HG02943 (cell line): Measurements from ENCODE around the gene TAX1BP1.
"Not testable (repeated sequence)": the region's sequence is repeated elsewhere in the genome, so short reads cannot be mapped to it uniquely, and the experiment has no call there.

Experiments used
- ATAC-seq: cut with Tn5 transposase; IDR thresholded peaks from one replicate; pipeline ENCODE4 v1.9.1; 2021; ENCODE audit warnings: mild to moderate bottlenecking, low read depth, moderate library complexity; ENCODE audit not compliant: unreplicated experiment

The TAX1BP1 gene

GRCh38 chr7:27840760-27841364, 100.9 kb downstream of the TAX1BP1 start:
- ATAC-seq = no peak

- no peak for ATAC-seq
Observed at GRCh38 chr7:27842094-27842692, 102.2 kb downstream of the TAX1BP1 start.

- ATAC-seq = no peak
Observed at GRCh38 chr7:27842851-27843250, 102.9 kb downstream of the TAX1BP1 start.

- ATAC-seq = no peak
Observed at GRCh38 chr7:27843584-27844305, 103.8 kb downstream of the TAX1BP1 start.

GRCh38 chr7:27846388-27846787, 106.4 kb downstream of the TAX1BP1 start:
- ATAC-seq = no peak

GRCh38 chr7:27850531-27850930, 110.6 kb downstream of the TAX1BP1 start:
- ATAC-seq = no peak

GRCh38 chr7:27856703-27857485, 116.9 kb downstream of the TAX1BP1 start:
- ATAC-seq = not testable (repeated sequence)

- no peak for ATAC-seq
Observed at GRCh38 chr7:27860800-27861199, 120.8 kb downstream of the TAX1BP1 start.

- ATAC-seq = no peak
Observed at GRCh38 chr7:27861747-27862146, 121.8 kb downstream of the TAX1BP1 start.

GRCh38 chr7:27863880-27864279, 123.9 kb downstream of the TAX1BP1 start:
- ATAC-seq = no peak

- ATAC-seq = no peak
Observed at GRCh38 chr7:27866256-27866655, 126.3 kb downstream of the TAX1BP1 start.

- ATAC-seq = no peak
Observed at GRCh38 chr7:27866828-27867672, 127.1 kb downstream of the TAX1BP1 start.

GRCh38 chr7:27868131-27868550, 128.2 kb downstream of the TAX1BP1 start:
- ATAC-seq = no peak

GRCh38 chr7:27869056-27869455, 129.1 kb downstream of the TAX1BP1 start:
- ATAC-seq = no peak

GRCh38 chr7:27870595-27870994, 130.6 kb downstream of the TAX1BP1 start:
- ATAC-seq = no peak

- ATAC-seq = no peak
Observed at GRCh38 chr7:27871086-27871485, 131.1 kb downstream of the TAX1BP1 start.

GRCh38 chr7:27871866-27872265, 131.9 kb downstream of the TAX1BP1 start:
- ATAC-seq = no peak

GRCh38 chr7:27872356-27873275, 132.7 kb downstream of the TAX1BP1 start:
- no peak for ATAC-seq
